K562 (cell line): Measurements from ENCODE around the gene CNIH4. TPM values are rescaled to one million over a fixed set of nuclear protein-coding genes. Genes with fewer than 3 reads are reported as not detected.

Experiments used
- CEBPG ChIP-seq, 3 experiments: fragments of 200-800 bp in 1 of 3; sonication (Bioruptor generic) in 1 of 3; sonication (generic) in 1 of 3; formaldehyde crosslinking in 1 of 3; IDR thresholded peaks in 2 of 3; conservative IDR thresholded peaks in 1 of 3; 2 replicates each; pipeline versions ENCODE4 v1.6.1 to v1.8.0; 2016 to 2022; ENCODE audit warnings: missing compliant biosample characterization in 2 of 3, missing genetic modification characterization in 2 of 3, mild to moderate bottlenecking in 1 of 3, missing genetic modification reagents in 1 of 3
- SMAD1 ChIP-seq: fragments of 150-350 bp; IDR thresholded peaks from 2 replicates; pipeline ENCODE4 v1.6.1; 2014; ENCODE audit warnings: low read length, low read depth; ENCODE audit not compliant: partially characterized antibody
- TAF7 ChIP-seq: fragments of 450-650 bp; IDR thresholded peaks from 2 replicates; pipeline ENCODE4 v1.6.1; 2016; ENCODE audit warnings: missing genetic modification characterization, missing compliant biosample characterization
- ZNF316 ChIP-seq: fragments of 450-650 bp; IDR thresholded peaks from 2 replicates; pipeline ENCODE4 v1.6.1; 2016
- polyA plus RNA-seq, 8 experiments: library from polyadenylated mRNA; depleted of rRNA in 4 of 8; stranded (reverse) in 5 of 8; unstranded in 3 of 8; fragments of >200 nt; fragmentation: Nextera tagmentation in 2 of 8; fragmentation: Illumina TruSeq in 1 of 8; extraction: Ambion mirVana in 2 of 8; extraction: Trizol in 1 of 8; gene quantifications; 2 replicates each; pipeline versions ENCODE4 v1.2.1 to v1.2.3, GENCODE V29; 2011 to 2014; ENCODE audit warnings: inconsistent platforms in 1 of 8, missing spikeins in 1 of 8
- total RNA-seq, 7 experiments: library from RNA; depleted of rRNA in 6 of 7; stranded (reverse); fragments of >200 nt in 6 of 7; fragmentation: Illumina TruSeq in 2 of 7; extraction: Trizol in 2 of 7; gene quantifications; 2 replicates each; pipeline versions ENCODE4 v1.2.1 to v1.2.3, GENCODE V29; 2011 to 2021; ENCODE audit warnings: low replicate concordance in 1 of 7
- TF ChIP-seq, protein P1 (sequence below): sonication (generic); formaldehyde crosslinking; IDR thresholded peaks from 2 replicates; pipeline ENCODE4 v1.8.1; 2022; ENCODE audit warnings: missing genetic modification reagents
- TF ChIP-seq, protein P2 (sequence below): fragments of 200-800 bp; sonication (Bioruptor generic); IDR thresholded peaks from 2 replicates; pipeline ENCODE4 v1.6.1; 2016; ENCODE audit warnings: missing genetic modification characterization, missing compliant biosample characterization
- TF ChIP-seq, protein P3 (sequence below): fragments of 450-650 bp; IDR thresholded peaks from 2 replicates; pipeline ENCODE4 v1.6.1; 2016; ENCODE audit warnings: low read depth
- TF ChIP-seq, protein P4 (sequence below): sonication (generic); formaldehyde crosslinking; IDR thresholded peaks from 2 replicates; pipeline ENCODE4 v1.4.0; 2020; ENCODE audit warnings: mild to moderate bottlenecking, missing genetic modification reagents

Gene CNIH4
- total and polyA plus RNA-seq, 9 of the 15 experiments (the other 6 are each of a cell fraction or from before 2014, with no cell fraction given), result 41.3 to 266 (median 61.1) TPM

DNA sequence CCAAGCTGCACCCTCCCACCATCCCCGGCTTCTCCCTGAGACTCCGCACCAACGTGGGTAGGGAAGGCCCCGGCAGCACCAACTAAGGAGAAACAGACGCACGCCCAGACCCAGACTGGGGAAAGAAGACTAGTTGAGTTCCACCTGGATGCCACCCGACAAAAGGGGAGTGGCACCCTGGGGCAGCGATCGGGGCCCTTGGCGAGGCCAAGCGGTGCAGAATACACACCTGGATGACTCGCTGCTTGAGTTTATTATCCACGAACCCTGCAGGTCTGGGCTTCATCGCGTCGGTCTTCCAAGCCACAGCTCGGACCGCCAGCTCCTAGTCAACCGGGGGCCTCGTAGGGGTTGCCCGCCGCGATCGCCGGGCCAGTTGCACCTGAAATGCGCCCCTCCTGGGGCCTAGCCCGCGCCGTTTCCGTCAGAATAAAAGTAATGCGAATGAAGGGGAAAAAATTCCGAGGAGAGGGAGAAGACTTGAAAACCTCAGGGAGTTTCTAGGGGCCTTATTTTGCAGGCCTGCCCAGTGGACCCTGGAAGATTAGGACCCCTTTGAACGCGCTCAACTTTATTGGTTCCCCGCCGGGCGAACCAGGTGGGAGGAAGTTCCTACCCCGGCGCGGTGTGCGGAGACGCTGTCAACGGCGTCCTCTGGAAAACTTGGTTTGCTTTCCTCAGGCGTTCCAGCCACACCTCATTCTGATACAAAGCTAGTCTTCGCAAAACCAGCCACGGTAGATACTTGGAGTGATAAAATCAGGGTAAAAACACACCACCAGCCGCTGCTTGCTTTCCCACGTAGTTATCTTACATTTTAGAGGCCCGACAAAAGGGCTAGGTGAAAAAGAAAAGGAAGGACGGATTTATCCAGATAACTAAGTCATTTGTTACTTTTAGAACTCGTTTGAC, 26.6 kb upstream of the CNIH4 start, which contains the start of gene NVL (continued):
- TF ChIP-seq, protein P1, sequence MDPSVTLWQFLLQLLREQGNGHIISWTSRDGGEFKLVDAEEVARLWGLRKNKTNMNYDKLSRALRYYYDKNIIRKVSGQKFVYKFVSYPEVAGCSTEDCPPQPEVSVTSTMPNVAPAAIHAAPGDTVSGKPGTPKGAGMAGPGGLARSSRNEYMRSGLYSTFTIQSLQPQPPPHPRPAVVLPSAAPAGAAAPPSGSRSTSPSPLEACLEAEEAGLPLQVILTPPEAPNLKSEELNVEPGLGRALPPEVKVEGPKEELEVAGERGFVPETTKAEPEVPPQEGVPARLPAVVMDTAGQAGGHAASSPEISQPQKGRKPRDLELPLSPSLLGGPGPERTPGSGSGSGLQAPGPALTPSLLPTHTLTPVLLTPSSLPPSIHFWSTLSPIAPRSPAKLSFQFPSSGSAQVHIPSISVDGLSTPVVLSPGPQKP (CRISPR knock-in tag), result no peak
- TF ChIP-seq ZNF316 (no peak), SMAD1 (no peak), TAF7 (peak; percentile 11; the same call in 1 of the 2 replicates), CEBPG (CRISPR knock-in tag; IDR thresholded peaks at IDR 0.05) (no peak), CEBPG (tag; conservative IDR thresholded peaks at IDR 0.05 in 1 of 2, IDR thresholded peaks at IDR 0.05 in 1 of 2) (no peak)
- TF ChIP-seq, protein P2, sequence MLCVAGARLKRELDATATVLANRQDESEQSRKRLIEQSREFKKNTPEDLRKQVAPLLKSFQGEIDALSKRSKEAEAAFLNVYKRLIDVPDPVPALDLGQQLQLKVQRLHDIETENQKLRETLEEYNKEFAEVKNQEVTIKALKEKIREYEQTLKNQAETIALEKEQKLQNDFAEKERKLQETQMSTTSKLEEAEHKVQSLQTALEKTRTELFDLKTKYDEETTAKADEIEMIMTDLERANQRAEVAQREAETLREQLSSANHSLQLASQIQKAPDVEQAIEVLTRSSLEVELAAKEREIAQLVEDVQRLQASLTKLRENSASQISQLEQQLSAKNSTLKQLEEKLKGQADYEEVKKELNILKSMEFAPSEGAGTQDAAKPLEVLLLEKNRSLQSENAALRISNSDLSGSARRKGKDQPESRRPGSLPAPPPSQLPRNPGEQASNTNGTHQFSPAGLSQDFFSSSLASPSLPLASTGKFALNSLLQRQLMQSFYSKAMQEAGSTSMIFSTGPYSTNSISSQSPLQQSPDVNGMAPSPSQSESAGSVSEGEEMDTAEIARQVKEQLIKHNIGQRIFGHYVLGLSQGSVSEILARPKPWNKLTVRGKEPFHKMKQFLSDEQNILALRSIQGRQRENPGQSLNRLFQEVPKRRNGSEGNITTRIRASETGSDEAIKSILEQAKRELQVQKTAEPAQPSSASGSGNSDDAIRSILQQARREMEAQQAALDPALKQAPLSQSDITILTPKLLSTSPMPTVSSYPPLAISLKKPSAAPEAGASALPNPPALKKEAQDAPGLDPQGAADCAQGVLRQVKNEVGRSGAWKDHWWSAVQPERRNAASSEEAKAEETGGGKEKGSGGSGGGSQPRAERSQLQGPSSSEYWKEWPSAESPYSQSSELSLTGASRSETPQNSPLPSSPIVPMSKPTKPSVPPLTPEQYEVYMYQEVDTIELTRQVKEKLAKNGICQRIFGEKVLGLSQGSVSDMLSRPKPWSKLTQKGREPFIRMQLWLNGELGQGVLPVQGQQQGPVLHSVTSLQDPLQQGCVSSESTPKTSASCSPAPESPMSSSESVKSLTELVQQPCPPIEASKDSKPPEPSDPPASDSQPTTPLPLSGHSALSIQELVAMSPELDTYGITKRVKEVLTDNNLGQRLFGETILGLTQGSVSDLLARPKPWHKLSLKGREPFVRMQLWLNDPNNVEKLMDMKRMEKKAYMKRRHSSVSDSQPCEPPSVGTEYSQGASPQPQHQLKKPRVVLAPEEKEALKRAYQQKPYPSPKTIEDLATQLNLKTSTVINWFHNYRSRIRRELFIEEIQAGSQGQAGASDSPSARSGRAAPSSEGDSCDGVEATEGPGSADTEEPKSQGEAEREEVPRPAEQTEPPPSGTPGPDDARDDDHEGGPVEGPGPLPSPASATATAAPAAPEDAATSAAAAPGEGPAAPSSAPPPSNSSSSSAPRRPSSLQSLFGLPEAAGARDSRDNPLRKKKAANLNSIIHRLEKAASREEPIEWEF (CRISPR knock-in tag), result no peak
- TF ChIP-seq, protein P3, sequence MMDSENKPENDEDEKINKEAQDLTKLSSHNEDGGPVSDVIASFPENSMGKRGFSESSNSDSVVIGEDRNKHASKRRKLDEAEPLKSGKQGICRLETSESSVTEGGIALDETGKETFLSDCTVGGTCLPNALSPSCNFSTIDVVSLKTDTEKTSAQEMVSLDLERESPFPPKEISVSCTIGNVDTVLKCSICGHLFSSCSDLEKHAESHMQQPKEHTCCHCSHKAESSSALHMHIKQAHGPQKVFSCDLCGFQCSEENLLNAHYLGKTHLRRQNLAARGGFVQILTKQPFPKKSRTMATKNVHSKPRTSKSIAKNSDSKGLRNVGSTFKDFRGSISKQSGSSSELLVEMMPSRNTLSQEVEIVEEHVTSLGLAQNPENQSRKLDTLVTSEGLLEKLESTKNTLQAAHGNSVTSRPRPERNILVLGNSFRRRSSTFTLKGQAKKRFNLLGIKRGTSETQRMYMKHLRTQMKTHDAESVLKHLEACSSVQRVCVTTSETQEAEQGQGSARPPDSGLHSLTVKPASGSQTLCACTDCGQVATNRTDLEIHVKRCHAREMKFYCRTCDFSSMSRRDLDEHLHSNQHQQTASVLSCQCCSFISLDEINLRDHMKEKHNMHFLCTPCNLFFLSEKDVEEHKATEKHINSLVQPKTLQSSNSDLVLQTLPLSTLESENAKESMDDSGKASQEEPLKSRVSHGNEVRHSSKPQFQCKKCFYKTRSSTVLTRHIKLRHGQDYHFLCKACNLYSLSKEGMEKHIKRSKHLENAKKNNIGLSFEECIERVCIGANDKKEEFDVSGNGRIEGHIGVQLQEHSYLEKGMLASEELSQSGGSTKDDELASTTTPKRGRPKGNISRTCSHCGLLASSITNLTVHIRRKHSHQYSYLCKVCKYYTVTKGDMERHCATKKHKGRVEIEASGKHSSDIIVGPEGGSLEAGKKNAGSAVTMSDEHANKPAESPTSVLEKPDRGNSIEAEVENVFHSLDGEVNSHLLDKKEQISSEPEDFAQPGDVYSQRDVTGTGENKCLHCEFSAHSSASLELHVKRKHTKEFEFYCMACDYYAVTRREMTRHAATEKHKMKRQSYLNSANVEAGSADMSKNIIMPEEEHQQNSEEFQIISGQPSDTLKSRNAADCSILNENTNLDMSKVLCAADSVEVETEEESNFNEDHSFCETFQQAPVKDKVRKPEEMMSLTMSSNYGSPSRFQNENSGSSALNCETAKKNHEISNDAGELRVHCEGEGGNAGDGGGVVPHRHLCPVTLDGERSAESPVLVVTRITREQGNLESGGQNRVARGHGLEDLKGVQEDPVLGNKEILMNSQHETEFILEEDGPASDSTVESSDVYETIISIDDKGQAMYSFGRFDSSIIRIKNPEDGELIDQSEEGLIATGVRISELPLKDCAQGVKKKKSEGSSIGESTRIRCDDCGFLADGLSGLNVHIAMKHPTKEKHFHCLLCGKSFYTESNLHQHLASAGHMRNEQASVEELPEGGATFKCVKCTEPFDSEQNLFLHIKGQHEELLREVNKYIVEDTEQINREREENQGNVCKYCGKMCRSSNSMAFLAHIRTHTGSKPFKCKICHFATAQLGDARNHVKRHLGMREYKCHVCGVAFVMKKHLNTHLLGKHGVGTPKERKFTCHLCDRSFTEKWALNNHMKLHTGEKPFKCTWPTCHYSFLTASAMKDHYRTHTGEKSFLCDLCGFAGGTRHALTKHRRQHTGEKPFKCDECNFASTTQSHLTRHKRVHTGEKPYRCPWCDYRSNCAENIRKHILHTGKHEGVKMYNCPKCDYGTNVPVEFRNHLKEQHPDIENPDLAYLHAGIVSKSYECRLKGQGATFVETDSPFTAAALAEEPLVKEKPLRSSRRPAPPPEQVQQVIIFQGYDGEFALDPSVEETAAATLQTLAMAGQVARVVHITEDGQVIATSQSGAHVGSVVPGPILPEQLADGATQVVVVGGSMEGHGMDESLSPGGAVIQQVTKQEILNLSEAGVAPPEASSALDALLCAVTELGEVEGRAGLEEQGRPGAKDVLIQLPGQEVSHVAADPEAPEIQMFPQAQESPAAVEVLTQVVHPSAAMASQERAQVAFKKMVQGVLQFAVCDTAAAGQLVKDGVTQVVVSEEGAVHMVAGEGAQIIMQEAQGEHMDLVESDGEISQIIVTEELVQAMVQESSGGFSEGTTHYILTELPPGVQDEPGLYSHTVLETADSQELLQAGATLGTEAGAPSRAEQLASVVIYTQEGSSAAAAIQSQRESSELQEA, result no peak
- TF ChIP-seq, protein P4, sequence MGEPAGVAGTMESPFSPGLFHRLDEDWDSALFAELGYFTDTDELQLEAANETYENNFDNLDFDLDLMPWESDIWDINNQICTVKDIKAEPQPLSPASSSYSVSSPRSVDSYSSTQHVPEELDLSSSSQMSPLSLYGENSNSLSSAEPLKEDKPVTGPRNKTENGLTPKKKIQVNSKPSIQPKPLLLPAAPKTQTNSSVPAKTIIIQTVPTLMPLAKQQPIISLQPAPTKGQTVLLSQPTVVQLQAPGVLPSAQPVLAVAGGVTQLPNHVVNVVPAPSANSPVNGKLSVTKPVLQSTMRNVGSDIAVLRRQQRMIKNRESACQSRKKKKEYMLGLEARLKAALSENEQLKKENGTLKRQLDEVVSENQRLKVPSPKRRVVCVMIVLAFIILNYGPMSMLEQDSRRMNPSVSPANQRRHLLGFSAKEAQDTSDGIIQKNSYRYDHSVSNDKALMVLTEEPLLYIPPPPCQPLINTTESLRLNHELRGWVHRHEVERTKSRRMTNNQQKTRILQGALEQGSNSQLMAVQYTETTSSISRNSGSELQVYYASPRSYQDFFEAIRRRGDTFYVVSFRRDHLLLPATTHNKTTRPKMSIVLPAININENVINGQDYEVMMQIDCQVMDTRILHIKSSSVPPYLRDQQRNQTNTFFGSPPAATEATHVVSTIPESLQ (CRISPR knock-in tag), result peak; percentile 80
